HCT116 (cell line): ENCODE measurements around the gene BORCS8. TPM values are rescaled to one million over a fixed set of nuclear protein-coding genes. Genes with fewer than 3 reads are reported as not detected.

Experiments
- ATAC-seq: fragments of 200-7000 bp; cut with Tn5 transposase; 2 replicates; pipeline ENCODE4 v1.9.1; 2020; ENCODE audit warnings: mild to moderate bottlenecking, moderate library complexity
- BruUV-seq: library from RNA; stranded (reverse); fragments of 400-500 nt; replicated peaks from 2 replicates; lab custom pipeline; 2021; lab: Mats Ljungman, UMichigan
- CTCF ChIA-PET: fragments of 300-600 bp; sonication (Branson Sonifier 250); formaldehyde crosslinking; loops from one replicate; lab custom pipeline; 2021; ENCODE audit warnings: antibody characterized with exemption; lab: Charles Lee
- POLR2A ChIA-PET: fragments of 300-600, 350-600 bp; sonication (Branson Sonifier 250); formaldehyde crosslinking; loops from one replicate; lab custom pipeline; 2021; ENCODE audit warnings: antibody characterized with exemption; lab: Charles Lee
- RAD21 ChIA-PET, 2 experiments: fragments of 300-600 bp; sonication (Branson Sonifier 250); formaldehyde crosslinking; loops; one replicate each; lab custom pipeline; 2023; ENCODE audit warnings: low total read pairs in 2 of 2; ENCODE audit not compliant: uncharacterized antibody in 2 of 2, unreplicated experiment in 2 of 2, low non-redundant PET in 1 of 2; lab: Charles Lee
- DNase-seq: peaks from one replicate; pipeline ENCODE4 v3.0.0-alpha.2; 2010; ENCODE audit warnings: low read depth, low spot score
- H2AFZ ChIP-seq: fragments of 200-600 bp; shearing (Covaris generic), sonication (generic); 2 replicates; pipeline ENCODE4 v1.6.1; 2017; ENCODE audit warnings: low read depth, mixed run types, mixed read lengths, antibody characterized with exemption, low read length; ENCODE audit not compliant: poor library complexity, severe bottlenecking
- H3K27ac ChIP-seq: 2 replicates; pipeline ENCODE4 v1.5.1; 2012; ENCODE audit warnings: low read depth, low read length
- H3K27me3 ChIP-seq: fragments of 200-600 bp; sonication (generic); 2 replicates; pipeline ENCODE4 v1.6.1; 2016; ENCODE audit warnings: mixed run types, low read length, mixed read lengths; ENCODE audit not compliant: insufficient read depth
- H3K36me3 ChIP-seq, 2 experiments: fragments of 200-500 bp in 1 of 2; fragments of 200-600 bp in 1 of 2; sonication (Bioruptor generic) in 1 of 2; sonication (generic) in 1 of 2; 2 replicates each; pipeline versions ENCODE4 v1.5.1 to v1.6.1; 2014 to 2016; ENCODE audit warnings: low read length in 2 of 2, inconsistent platforms in 1 of 2, mixed read lengths in 1 of 2, mixed run types in 1 of 2; ENCODE audit not compliant: insufficient read depth in 2 of 2, control insufficient read depth in 1 of 2
- H3K4me1 ChIP-seq, 2 experiments: fragments of 200-600 bp in 1 of 2; sonication (generic) in 1 of 2; 2 replicates each; pipeline versions ENCODE4 v1.5.1 to v1.6.1; 2012 to 2017; ENCODE audit warnings: low read length in 2 of 2, inconsistent platforms in 1 of 2, mild to moderate bottlenecking in 1 of 2, mixed read lengths in 1 of 2, mixed run types in 1 of 2, moderate library complexity in 1 of 2; ENCODE audit not compliant: insufficient read depth in 2 of 2, control insufficient read depth in 1 of 2
- H3K4me2 ChIP-seq: fragments of 200-600 bp; sonication (generic); 2 replicates; pipeline ENCODE4 v1.6.1; 2017; ENCODE audit warnings: mixed run types, low read length, mixed read lengths
- H3K4me3 ChIP-seq, 2 experiments: fragments of 200-600 bp in 1 of 2; sonication (generic) in 1 of 2; replicated peaks in 1 of 2; 2 replicates each; pipeline ENCODE4 v1.5.1; 2011 to 2016; ENCODE audit warnings: low read length in 2 of 2, control low read depth in 1 of 2, low read depth in 1 of 2, mild to moderate bottlenecking in 1 of 2, mixed read lengths in 1 of 2, mixed run types in 1 of 2
- H3K79me2 ChIP-seq: fragments of 200-600 bp; sonication (generic); 2 replicates; pipeline ENCODE4 v1.6.1; 2017; ENCODE audit warnings: mild to moderate bottlenecking, mixed run types, low read length, moderate library complexity, mixed read lengths; ENCODE audit not compliant: insufficient read depth
- H3K9ac ChIP-seq: fragments of 200-600 bp; sonication (generic); 2 replicates; pipeline ENCODE4 v1.6.1; 2016; ENCODE audit warnings: low read length, mixed read lengths
- H3K9me2 ChIP-seq: fragments of 200-600 bp; sonication (generic), shearing (Covaris generic); 2 replicates; pipeline ENCODE4 v1.6.1; 2017; ENCODE audit warnings: mixed run types, mild to moderate bottlenecking, moderate library complexity; ENCODE audit not compliant: insufficient read depth
- H3K9me3 ChIP-seq, 2 experiments: fragments of 200-500 bp in 1 of 2; fragments of 200-600 bp in 1 of 2; sonication (Bioruptor generic) in 1 of 2; sonication (generic) in 1 of 2; 2 replicates each; pipeline ENCODE4 v1.6.1; 2014 to 2017; ENCODE audit warnings: low read length in 2 of 2, mixed read lengths in 2 of 2, inconsistent platforms in 1 of 2, low read depth in 1 of 2, mild to moderate bottlenecking in 1 of 2, mixed run types in 1 of 2, moderate library complexity in 1 of 2; ENCODE audit not compliant: control insufficient read depth in 1 of 2, insufficient read depth in 1 of 2
- H4K20me1 ChIP-seq: fragments of 200-600 bp; sonication (generic), shearing (Covaris generic); 2 replicates; pipeline ENCODE4 v1.6.1; 2017; ENCODE audit warnings: mixed run types, mild to moderate bottlenecking, moderate library complexity; ENCODE audit not compliant: insufficient read depth
- CEBPB ChIP-seq: IDR thresholded peaks from 2 replicates; pipeline ENCODE4 v1.6.1; 2012; ENCODE audit warnings: low read depth
- EGR1 ChIP-seq: IDR thresholded peaks from 2 replicates; pipeline ENCODE4 v1.6.1; 2012; ENCODE audit warnings: low read depth
- EZH2 ChIP-seq: fragments of 200-600 bp; sonication (generic); IDR thresholded peaks from 2 replicates; pipeline ENCODE4 v1.6.1; 2017; ENCODE audit warnings: antibody characterized with exemption, mixed run types
- EZH2phosphoT487 ChIP-seq: fragments of 200-600 bp; IDR thresholded peaks from 2 replicates; pipeline ENCODE4 v1.6.1; 2018; ENCODE audit warnings: antibody characterized with exemption, borderline replicate concordance
- JUND ChIP-seq: IDR thresholded peaks from 2 replicates; pipeline ENCODE4 v1.6.1; 2012
- MAX ChIP-seq: IDR thresholded peaks from 2 replicates; pipeline ENCODE4 v1.6.1; 2012
- RAD21 ChIP-seq: IDR thresholded peaks from 2 replicates; pipeline ENCODE4 v1.6.1; 2012; ENCODE audit warnings: low read depth, mild to moderate bottlenecking
- REST ChIP-seq: IDR thresholded peaks from 2 replicates; pipeline ENCODE4 v1.6.1; 2012; ENCODE audit warnings: low read depth
- YY1 ChIP-seq: IDR thresholded peaks from 2 replicates; pipeline ENCODE4 v1.6.1; 2011; ENCODE audit warnings: low read length, low read depth, moderate library complexity, mild to moderate bottlenecking; ENCODE audit not compliant: insufficient replicate concordance; ENCODE audit errors: extremely low read depth
- ZBTB33 ChIP-seq: IDR thresholded peaks from 2 replicates; pipeline ENCODE4 v1.6.1; 2011; ENCODE audit warnings: mild to moderate bottlenecking, low read length, moderate library complexity; ENCODE audit not compliant: insufficient replicate concordance; ENCODE audit errors: extremely low read depth
- ZNF274 ChIP-seq: fragments of 200-500 bp; sonication (Bioruptor generic); IDR thresholded peaks from 2 replicates; pipeline ENCODE4 v1.6.1; 2014; ENCODE audit warnings: mild to moderate bottlenecking, low read depth, low read length, inconsistent platforms
- intact Hi-C: fragments of 100-400 bp; cut with micrococcal nuclease; formaldehyde crosslinking; loops from 2 replicates; pipeline ENCODE4 v1.10.0; 2022
- total RNA-seq: library from RNA; stranded (reverse); gene quantifications from one replicate; pipeline ENCODE4 v1.2.1, GENCODE V29; 2021; ENCODE audit not compliant: unreplicated experiment
- TF ChIP-seq, protein P1 (sequence below): IDR thresholded peaks from 2 replicates; pipeline ENCODE4 v1.6.1; 2012
- TF ChIP-seq, protein P2 (sequence below), 3 experiments: fragments of 200-600 bp in 1 of 3; sonication (generic) in 1 of 3; IDR thresholded peaks in 2 of 3; conservative IDR thresholded peaks in 1 of 3; 2 replicates each; pipeline ENCODE4 v1.5.1; 2012 to 2017; ENCODE audit warnings: low read depth in 2 of 3, low read length in 2 of 3, antibody characterized with exemption in 1 of 3, borderline replicate concordance in 1 of 3, control low read depth in 1 of 3, mild to moderate bottlenecking in 1 of 3, mixed read lengths in 1 of 3, mixed run types in 1 of 3, moderate library complexity in 1 of 3; ENCODE audit not compliant: insufficient read depth in 1 of 3

BORCS8 gene
- total RNA-seq, 1 experiment from 2014 or later = 17.1 TPM

DNA sequence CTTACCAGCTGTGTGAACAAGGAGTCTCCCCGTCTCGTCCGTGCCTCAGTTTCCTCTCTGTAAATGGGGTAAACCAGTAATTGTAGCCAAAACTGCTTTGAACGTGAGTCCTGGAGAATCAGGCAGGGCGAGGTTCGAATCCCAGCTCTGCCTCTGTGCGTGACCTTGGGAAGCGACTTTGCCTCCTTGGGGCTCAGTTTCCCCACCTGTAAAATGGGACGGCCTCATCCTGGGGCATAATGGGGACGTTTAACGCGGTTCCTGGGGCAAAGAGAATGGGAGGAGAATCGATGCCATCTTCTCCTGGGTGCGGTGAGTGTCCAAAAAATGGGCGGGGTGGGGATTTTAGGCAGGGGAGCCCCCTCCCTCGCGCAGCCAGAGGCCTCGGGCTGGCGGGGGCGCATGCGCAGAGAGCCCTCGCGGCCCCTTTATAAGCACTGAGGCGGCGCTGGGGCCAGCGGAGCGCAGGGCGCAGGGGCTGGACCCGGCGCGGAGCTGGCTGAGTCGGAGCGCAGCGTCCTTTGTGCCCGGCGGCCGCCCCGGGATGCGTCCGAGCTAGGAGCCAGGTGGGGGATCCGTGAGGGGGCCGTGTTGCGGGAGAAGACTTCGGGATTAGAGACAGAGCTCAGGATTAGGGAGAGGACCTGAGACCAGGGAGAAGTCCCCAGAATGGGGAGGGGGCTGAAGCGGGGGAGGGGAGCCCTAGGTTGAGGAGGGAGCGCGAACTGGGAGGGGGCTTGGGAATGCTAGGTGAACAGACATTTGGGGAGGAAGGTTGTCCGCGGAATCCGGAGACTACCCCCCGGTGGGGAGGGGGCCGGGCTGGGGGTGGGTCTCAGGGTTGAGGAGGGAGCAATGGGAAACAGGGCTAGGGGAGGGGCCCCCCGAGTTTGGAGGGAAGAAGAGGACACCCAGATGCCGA is 19.8 kb upstream of the BORCS8 start, which contains the start of gene NCAN:
NCAN (plus strand) TSS at position 460 of the 922 bp plus-strand sequence. CDS start 4,996 bp downstream, outside the sequence.
- no peak within 1 kb of the TSS for H2AFZ ChIP-seq
- peaks cover 0 to 11% of the 10 kb centered on the region in 2 experiments; a peak in 1 of 4 replicates for H3K4me1 ChIP-seq
- no peaks in the 10 kb centered on the region for H4K20me1 ChIP-seq
- H3K36me3 ChIP-seq = no peaks in the 10 kb centered on the region
- H3K27ac ChIP-seq = no peak within 1 kb of the TSS
- RAD21 ChIA-PET = no interaction called here
- H3K4me3 ChIP-seq = no peak within 1 kb of the TSS
- BruUV-seq = no TSS peak
- H3K4me2 ChIP-seq = no peak within 1 kb of the TSS
- H3K79me2 ChIP-seq = no peaks in the 10 kb centered on the region
- no peak within 1 kb of the TSS for H3K9ac ChIP-seq
- POLR2A ChIA-PET = no interaction called here
- intact Hi-C loops = no loop called here
- H3K9me3 ChIP-seq = no peaks in the 10 kb centered on the region
- no peak for ATAC-seq
- H3K27me3 ChIP-seq = no peaks in the 10 kb centered on the region
- TF ChIP-seq REST (no peak), JUND (no peak), RAD21 (no peak), EGR1 (no peak), YY1 (no peak), ZNF274 (no peak), CEBPB (no peak), MAX (no peak), ZBTB33 (no peak), EZH2phosphoT487 (no peak), EZH2 (no peak)
- TF ChIP-seq, protein P1, sequence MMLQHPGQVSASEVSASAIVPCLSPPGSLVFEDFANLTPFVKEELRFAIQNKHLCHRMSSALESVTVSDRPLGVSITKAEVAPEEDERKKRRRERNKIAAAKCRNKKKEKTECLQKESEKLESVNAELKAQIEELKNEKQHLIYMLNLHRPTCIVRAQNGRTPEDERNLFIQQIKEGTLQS = no peak
- TF ChIP-seq, protein P2, sequence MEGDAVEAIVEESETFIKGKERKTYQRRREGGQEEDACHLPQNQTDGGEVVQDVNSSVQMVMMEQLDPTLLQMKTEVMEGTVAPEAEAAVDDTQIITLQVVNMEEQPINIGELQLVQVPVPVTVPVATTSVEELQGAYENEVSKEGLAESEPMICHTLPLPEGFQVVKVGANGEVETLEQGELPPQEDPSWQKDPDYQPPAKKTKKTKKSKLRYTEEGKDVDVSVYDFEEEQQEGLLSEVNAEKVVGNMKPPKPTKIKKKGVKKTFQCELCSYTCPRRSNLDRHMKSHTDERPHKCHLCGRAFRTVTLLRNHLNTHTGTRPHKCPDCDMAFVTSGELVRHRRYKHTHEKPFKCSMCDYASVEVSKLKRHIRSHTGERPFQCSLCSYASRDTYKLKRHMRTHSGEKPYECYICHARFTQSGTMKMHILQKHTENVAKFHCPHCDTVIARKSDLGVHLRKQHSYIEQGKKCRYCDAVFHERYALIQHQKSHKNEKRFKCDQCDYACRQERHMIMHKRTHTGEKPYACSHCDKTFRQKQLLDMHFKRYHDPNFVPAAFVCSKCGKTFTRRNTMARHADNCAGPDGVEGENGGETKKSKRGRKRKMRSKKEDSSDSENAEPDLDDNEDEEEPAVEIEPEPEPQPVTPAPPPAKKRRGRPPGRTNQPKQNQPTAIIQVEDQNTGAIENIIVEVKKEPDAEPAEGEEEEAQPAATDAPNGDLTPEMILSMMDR (IDR thresholded peaks at IDR 0.05 in 2 of 3, conservative IDR thresholded peaks at IDR 0.05 in 1 of 3; ENCODE audit: borderline replicate concordance in 1 of 3, insufficient read depth in 1 of 3, low read depth in 2 of 3, low read length in 2 of 3) = no peak
- CTCF ChIA-PET = no interaction called here
- no peak for DNase-seq
- H3K9me2 ChIP-seq = no peaks in the 10 kb centered on the region
